GM23338 (cell line): Measurements from ENCODE around the gene CMTR1. TPM values are rescaled to one million over a fixed set of nuclear protein-coding genes. Genes with fewer than 3 reads are reported as not detected.

Experiments used
- ATAC-seq: fragments of 200-7000 bp; cut with Tn5 transposase; 3 replicates; pipeline ENCODE4 v1.9.1; 2020
- DNase-seq: peaks from one replicate; pipeline ENCODE4 v3.0.0-alpha.2; 2015; ENCODE audit warnings: low spot score
- H2AFZ ChIP-seq: fragments of 200-600 bp; sonication (generic); 2 replicates; pipeline ENCODE4 v1.8.0; 2016; ENCODE audit warnings: antibody characterized with exemption, mild to moderate bottlenecking, moderate library complexity
- H3F3A ChIP-seq: fragments of 200-600 bp; sonication (generic); replicated peaks from 2 replicates; pipeline ENCODE4 v1.8.0; 2017; ENCODE audit warnings: antibody characterized with exemption, mixed run types, low read depth
- H3K27ac ChIP-seq: fragments of 200-600 bp; sonication (generic); 2 replicates; pipeline ENCODE4 v1.6.1; 2016; ENCODE audit warnings: low read depth
- H3K27me3 ChIP-seq: fragments of 200-600 bp; sonication (generic); 2 replicates; pipeline ENCODE4 v1.8.0; 2016; ENCODE audit warnings: mild to moderate bottlenecking, mixed run types, moderate library complexity; ENCODE audit not compliant: insufficient read depth
- H3K36me3 ChIP-seq: fragments of 200-600 bp; sonication (generic); 2 replicates; pipeline ENCODE4 v1.8.0; 2016; ENCODE audit warnings: mild to moderate bottlenecking; ENCODE audit not compliant: insufficient read depth
- H3K4me1 ChIP-seq: fragments of 200-600 bp; sonication (generic); 2 replicates; pipeline ENCODE4 v1.8.0; 2016; ENCODE audit warnings: mild to moderate bottlenecking, moderate library complexity; ENCODE audit not compliant: insufficient read depth
- H3K4me2 ChIP-seq: fragments of 200-600 bp; sonication (generic); 2 replicates; pipeline ENCODE4 v1.7.1; 2017; ENCODE audit warnings: mixed run types
- H3K4me3 ChIP-seq: fragments of 200-600 bp; sonication (generic); 2 replicates; pipeline ENCODE4 v1.6.1; 2016; ENCODE audit warnings: mixed run types
- H3K79me2 ChIP-seq: fragments of 200-600 bp; sonication (generic); replicated peaks from 2 replicates; pipeline ENCODE4 v1.8.0; 2017; ENCODE audit warnings: mild to moderate bottlenecking; ENCODE audit not compliant: insufficient read depth
- H3K9me2 ChIP-seq: fragments of 200-600 bp; sonication (generic); 2 replicates; pipeline ENCODE4 v1.8.0; 2017; ENCODE audit not compliant: insufficient read depth
- H4K20me1 ChIP-seq: fragments of 200-600 bp; sonication (generic); replicated peaks from 2 replicates; pipeline ENCODE4 v1.8.0; 2017; ENCODE audit warnings: mild to moderate bottlenecking; ENCODE audit not compliant: insufficient read depth
- H3K27ac Mint-ChIP-seq: 2 replicates; pipeline ENCODE4 v1.8.0; 2020; ENCODE audit warnings: inconsistent platforms, mild to moderate bottlenecking, moderate library complexity, mixed read lengths
- H3K27me3 Mint-ChIP-seq: 3 replicates; pipeline ENCODE4 v1.8.0; 2022; ENCODE audit warnings: low read depth, mild to moderate bottlenecking, moderate library complexity, mixed read lengths, inconsistent platforms; ENCODE audit not compliant: insufficient read depth, poor library complexity
- H3K36me3 Mint-ChIP-seq: 3 replicates; pipeline ENCODE4 v1.8.0; 2021; ENCODE audit warnings: low read depth, mild to moderate bottlenecking, inconsistent platforms, moderate library complexity, mixed read lengths
- H3K4me1 Mint-ChIP-seq: 3 replicates; pipeline ENCODE4 v1.8.0; 2020; ENCODE audit warnings: mild to moderate bottlenecking, inconsistent platforms, mixed read lengths
- H3K4me3 Mint-ChIP-seq: 3 replicates; pipeline ENCODE4 v1.8.0; 2021; ENCODE audit warnings: moderate library complexity, mild to moderate bottlenecking, inconsistent platforms, mixed read lengths
- H3K9me3 Mint-ChIP-seq: 3 replicates; pipeline ENCODE4 v1.8.0; 2020; ENCODE audit warnings: moderate library complexity, mild to moderate bottlenecking, inconsistent platforms, mixed read lengths
- CREB1 ChIP-seq: fragments of 250-450 bp; sonication (Bioruptor Pico); IDR thresholded peaks from 2 replicates; pipeline ENCODE4 v1.5.0; 2020; ENCODE audit warnings: low read depth, mild to moderate bottlenecking, moderate library complexity
- EZH2phosphoT487 ChIP-seq: fragments of 200-600 bp; sonication (generic); IDR thresholded peaks from one replicate; pipeline ENCODE4 v1.8.1; 2018; ENCODE audit warnings: antibody characterized with exemption; ENCODE audit not compliant: unreplicated experiment
- JUNB ChIP-seq: IDR thresholded peaks from one replicate; pipeline ENCODE4 v1.6.1; 2016; ENCODE audit warnings: antibody characterized with exemption; ENCODE audit not compliant: unreplicated experiment
- NANOG ChIP-seq: IDR thresholded peaks from 2 replicates; pipeline ENCODE4 v1.6.1; 2016; ENCODE audit warnings: antibody characterized with exemption, borderline replicate concordance
- POLR2AphosphoS5 ChIP-seq: IDR thresholded peaks from 2 replicates; pipeline ENCODE4 v1.6.1; 2016; ENCODE audit warnings: antibody characterized with exemption, low read depth
- STAT1 ChIP-seq: IDR thresholded peaks from one replicate; pipeline ENCODE4 v1.6.1; 2016; ENCODE audit warnings: antibody characterized with exemption; ENCODE audit not compliant: unreplicated experiment
- ZNF114 ChIP-seq: fragments of 250-450 bp; sonication (Bioruptor Pico); IDR thresholded peaks from 2 replicates; pipeline ENCODE4 v1.5.0; 2020; ENCODE audit warnings: mild to moderate bottlenecking, moderate library complexity
- ZNF462 ChIP-seq: fragments of 250-450 bp; sonication (Bioruptor Pico); IDR thresholded peaks from 2 replicates; pipeline ENCODE4 v1.5.0; 2020; ENCODE audit warnings: mild to moderate bottlenecking, moderate library complexity
- polyA plus RNA-seq: library from polyadenylated mRNA; unstranded; fragments of >200 nt; fragmentation: Nextera tagmentation; extraction: Ambion mirVana; gene quantifications from 2 replicates; pipeline ENCODE4 v1.2.1, GENCODE V29; 2016
- total RNA-seq: library from RNA; depleted of rRNA; stranded (reverse); fragments of >200 nt; shearing (Covaris generic); gene quantifications from 2 replicates; pipeline ENCODE4 v1.2.3, GENCODE V29; 2014

CMTR1 gene
- total and polyA plus RNA-seq, 2 experiments from 2014 or later, result 7.3 to 36.4 TPM

DNA sequence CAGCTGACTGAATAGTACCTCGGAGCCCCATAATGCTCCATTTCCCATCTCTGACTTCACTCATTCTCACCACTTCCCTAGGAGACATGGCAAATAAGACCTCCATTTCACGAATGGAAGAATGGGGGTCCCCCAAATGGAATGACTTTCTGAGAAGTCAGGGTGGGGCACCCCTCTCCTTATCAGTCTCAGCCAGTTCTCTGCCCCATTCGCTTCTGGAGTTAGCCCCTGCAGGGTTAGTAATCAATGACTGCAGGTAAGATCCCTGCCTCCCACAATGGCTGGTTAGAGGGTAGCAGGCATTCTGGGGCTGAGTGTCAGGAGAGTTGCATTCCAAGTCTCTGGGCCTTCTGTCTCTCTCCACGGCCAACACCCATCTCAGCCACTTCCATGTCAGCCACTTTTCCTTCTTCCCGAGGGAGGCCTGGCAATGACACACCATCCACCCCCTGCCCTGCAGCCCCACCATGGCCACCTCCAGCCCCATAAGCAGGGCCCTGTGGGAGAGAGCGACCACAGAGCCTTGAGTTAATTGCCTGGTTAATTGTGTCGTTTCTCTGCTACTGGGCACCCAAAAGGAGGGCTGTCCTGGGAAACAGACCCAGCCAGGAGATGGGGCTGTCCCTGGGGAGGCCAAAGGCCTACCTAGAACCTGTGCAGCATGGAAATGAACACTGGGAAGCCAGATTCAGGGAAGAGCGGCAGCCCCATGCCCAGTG, 53.3 kb downstream of the CMTR1 start (continued):
- TF ChIP-seq ZNF462 (CRISPR knock-in tag) (no peak), JUNB (no peak), CREB1 (CRISPR knock-in tag) (no peak), ZNF114 (CRISPR knock-in tag) (no peak), STAT1 (no peak)

DNA sequence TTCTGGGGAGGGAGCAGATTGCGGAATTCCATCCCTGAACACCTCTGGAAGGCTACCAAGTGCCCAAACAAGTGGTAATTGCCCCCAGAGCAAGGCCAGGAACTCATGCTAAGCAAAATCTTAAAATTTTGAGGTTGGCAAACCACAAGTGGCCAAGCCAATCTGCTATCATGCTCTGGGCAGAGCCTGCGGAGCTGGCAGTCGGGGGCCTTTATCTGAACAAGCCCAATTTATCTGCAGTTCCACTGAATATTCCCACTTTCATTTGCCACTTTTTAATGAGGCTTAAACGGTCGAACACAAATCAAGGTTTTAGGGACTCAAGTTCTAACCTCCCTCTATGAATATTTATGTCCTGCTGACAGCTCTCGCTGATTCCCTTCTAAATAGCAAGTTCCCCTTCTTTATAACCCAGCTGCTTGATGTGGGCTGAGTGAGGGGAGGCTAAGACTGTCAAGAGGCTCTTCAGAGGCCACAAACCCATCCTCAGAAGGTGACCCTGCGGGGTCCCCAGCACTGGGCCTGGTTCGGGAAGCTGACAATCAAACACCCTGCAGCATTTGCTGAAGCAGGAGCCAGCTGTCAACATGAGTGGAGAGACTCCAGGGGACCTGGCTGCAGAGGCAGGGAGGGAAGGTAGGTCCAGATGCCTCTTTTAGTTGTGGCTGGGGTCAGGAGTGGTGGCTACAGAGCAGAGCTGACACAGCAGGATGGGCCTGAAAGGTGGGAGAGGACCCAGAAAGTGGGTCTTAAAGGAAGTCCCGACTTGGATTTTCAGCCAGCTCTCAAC, 54.8 kb downstream of the CMTR1 start:
- DNase-seq (no peak), ATAC-seq (no peak)
- peaks cover 26% of the 10 kb centered on the region for H3K4me1 Mint-ChIP-seq
- Histone ChIP-seq H3K36me3 (no peaks in the 10 kb centered on the region), H3K4me3 (no peak overlapping the region), H3K79me2 (no peaks in the 10 kb centered on the region), H3K27me3 (no peaks in the 10 kb centered on the region), H4K20me1 (peaks cover 5% of the 10 kb centered on the region; the same call in 1 of the 2 replicates), H3K4me1 (peaks cover 14% of the 10 kb centered on the region), H3K9me2 (no peaks in the 10 kb centered on the region), H3F3A (no peaks in the 10 kb centered on the region), H2AFZ (no peak overlapping the region), H3K4me2 (no peak overlapping the region), H3K27ac (no peak overlapping the region)
- H3K27me3 Mint-ChIP-seq, result peaks cover 4% of the 10 kb centered on the region
- no peaks in the 10 kb centered on the region for H3K9me3 Mint-ChIP-seq
- no peak overlapping the region for H3K4me3 Mint-ChIP-seq
- peak overlapping the region; percentile 54; the same call in 1 of the 2 replicates for H3K27ac Mint-ChIP-seq
- no peaks in the 10 kb centered on the region for H3K36me3 Mint-ChIP-seq
- TF ChIP-seq NANOG (no peak), EZH2phosphoT487 (no peak), POLR2AphosphoS5 (no peak), JUNB (no peak), ZNF114 (CRISPR knock-in tag) (no peak), ZNF462 (CRISPR knock-in tag) (no peak)
